Measurements from ENCODE around the gene ABCC1. TPM values are rescaled to one million over a fixed set of nuclear protein-coding genes. Genes with fewer than 3 reads are reported as not detected.
A peak's percentile ranks its signal among the peaks of the same experiment; 100 is the strongest.

ABCC1 gene
- total RNA-seq, 1 donor from 2014 or later: 21.8 TPM

DNA sequence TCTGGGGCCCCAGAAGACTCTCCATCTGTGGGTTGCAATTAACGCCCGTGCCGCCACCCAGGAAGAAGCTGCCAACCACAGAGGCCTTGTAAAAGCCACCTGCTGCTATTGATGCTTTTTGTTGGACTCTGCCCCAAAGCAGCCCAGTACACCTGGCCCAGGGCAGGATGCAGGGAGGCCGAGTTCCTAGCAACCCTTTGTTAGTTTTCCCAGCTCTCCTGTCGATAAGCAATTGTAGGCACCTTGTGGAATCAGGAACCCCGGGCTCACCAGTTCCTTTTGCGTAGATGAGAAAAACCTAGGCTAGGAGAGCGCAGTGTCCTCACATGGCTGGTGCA is 170.6 kb downstream of the ABCC1 start:
- no peaks in the 10 kb centered on the region for H3K9me3 Mint-ChIP-seq (ENCODE audit: unreplicated experiment)
- peaks cover 15% of the 10 kb centered on the region for H3K36me3 Mint-ChIP-seq (ENCODE audit: low read depth, unreplicated experiment)
- H3K27me3 Mint-ChIP-seq (ENCODE audit: unreplicated experiment): peaks cover 6% of the 10 kb centered on the region
- TF ChIP-seq, protein P1, sequence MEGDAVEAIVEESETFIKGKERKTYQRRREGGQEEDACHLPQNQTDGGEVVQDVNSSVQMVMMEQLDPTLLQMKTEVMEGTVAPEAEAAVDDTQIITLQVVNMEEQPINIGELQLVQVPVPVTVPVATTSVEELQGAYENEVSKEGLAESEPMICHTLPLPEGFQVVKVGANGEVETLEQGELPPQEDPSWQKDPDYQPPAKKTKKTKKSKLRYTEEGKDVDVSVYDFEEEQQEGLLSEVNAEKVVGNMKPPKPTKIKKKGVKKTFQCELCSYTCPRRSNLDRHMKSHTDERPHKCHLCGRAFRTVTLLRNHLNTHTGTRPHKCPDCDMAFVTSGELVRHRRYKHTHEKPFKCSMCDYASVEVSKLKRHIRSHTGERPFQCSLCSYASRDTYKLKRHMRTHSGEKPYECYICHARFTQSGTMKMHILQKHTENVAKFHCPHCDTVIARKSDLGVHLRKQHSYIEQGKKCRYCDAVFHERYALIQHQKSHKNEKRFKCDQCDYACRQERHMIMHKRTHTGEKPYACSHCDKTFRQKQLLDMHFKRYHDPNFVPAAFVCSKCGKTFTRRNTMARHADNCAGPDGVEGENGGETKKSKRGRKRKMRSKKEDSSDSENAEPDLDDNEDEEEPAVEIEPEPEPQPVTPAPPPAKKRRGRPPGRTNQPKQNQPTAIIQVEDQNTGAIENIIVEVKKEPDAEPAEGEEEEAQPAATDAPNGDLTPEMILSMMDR (IDR thresholded peaks at IDR 0.05; ENCODE audit: unreplicated experiment): no peak
- no peak overlapping the region for H3K27ac Mint-ChIP-seq (ENCODE audit: unreplicated experiment)
- peaks cover 4% of the 10 kb centered on the region for H3K4me1 Mint-ChIP-seq (ENCODE audit: unreplicated experiment)
- no peak for DNase-seq (ENCODE audit: low spot score)
- H3K4me3 Mint-ChIP-seq (ENCODE audit: unreplicated experiment): no peak overlapping the region

DNA sequence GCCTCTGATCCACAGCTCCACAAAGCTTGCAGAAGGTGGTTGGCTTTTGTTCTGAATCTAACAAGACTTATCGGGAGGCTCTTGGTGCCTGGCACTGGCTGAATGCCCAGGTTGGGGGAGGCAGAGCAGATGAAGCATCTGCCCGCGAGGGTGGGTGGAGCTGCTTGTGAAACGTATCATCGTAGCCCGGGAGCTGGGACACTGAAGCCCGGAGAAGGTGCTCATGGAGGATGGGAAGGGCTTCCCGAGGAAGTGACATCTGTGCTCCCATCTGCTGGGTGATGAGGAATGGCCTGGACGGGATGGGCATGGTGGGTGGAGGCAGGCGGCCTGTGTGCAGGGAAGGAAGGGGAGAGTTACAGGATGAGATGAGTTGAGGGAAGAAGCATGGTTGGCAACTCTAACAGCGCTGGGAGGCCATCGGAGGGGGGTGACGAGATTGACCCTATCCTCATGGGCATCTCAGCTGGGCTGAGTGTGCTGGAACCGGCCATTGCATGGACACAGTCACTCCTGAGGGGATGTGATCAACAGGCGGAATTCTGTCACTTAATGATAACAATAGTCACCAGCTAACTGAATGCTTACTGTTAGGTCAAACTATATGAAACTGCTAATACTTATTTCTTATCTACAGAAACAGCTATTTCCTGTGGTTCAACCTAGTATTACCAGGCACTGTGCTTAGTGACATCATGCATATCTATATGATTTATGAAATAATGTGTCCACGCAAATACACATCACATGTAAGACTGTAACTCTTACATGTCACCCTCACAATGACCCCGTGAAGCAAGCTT is 171.2 kb downstream of the ABCC1 start:
- Mint-ChIP-seq H3K4me3 (ENCODE audit: unreplicated experiment) (no peak overlapping the region), H3K4me1 (ENCODE audit: unreplicated experiment) (peaks cover 4% of the 10 kb centered on the region), H3K9me3 (ENCODE audit: unreplicated experiment) (no peaks in the 10 kb centered on the region), H3K36me3 (ENCODE audit: low read depth, unreplicated experiment) (peaks cover 19% of the 10 kb centered on the region), H3K27me3 (ENCODE audit: unreplicated experiment) (peaks cover 6% of the 10 kb centered on the region), H3K27ac (ENCODE audit: unreplicated experiment) (no peak overlapping the region)
- TF ChIP-seq, protein P1 (IDR thresholded peaks at IDR 0.05; ENCODE audit: unreplicated experiment): no peak
- no peak for DNase-seq (ENCODE audit: low spot score)

DNA sequence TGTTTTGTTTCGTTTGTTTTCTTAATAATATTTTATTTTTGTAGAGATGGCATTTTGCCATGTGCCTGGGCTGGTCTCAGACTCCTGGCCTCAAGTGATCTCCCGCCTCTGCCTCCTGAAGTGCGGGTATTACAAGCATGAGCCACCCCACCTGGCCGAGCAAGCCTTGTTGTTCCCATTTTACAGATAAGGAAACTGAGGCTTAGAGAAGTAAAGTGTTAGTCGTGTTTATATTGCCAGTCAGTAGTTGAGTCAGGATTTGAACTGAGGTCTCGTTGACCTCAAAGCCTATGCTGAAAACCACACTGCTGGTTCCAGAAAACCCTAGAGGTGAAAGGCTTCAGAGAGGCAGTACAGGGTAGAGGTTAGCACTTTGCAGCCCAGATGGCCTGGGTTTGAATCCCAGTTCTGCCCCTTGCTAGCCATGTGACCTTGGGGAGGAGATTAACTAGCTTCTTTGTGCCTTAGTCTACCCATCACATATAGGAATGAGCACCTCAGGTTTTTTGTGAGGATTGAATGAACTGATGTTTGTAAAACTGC is 171.8 kb downstream of the ABCC1 start:
- TF ChIP-seq, protein P1 (IDR thresholded peaks at IDR 0.05; ENCODE audit: unreplicated experiment): no peak
- DNase-seq (ENCODE audit: low spot score): no peak
- Mint-ChIP-seq H3K27me3 (ENCODE audit: unreplicated experiment) (peaks cover 6% of the 10 kb centered on the region), H3K4me3 (ENCODE audit: unreplicated experiment) (no peak overlapping the region), H3K4me1 (ENCODE audit: unreplicated experiment) (peaks cover 4% of the 10 kb centered on the region), H3K27ac (ENCODE audit: unreplicated experiment) (no peak overlapping the region), H3K9me3 (ENCODE audit: unreplicated experiment) (no peaks in the 10 kb centered on the region), H3K36me3 (ENCODE audit: low read depth, unreplicated experiment) (peaks cover 24% of the 10 kb centered on the region)

DNA sequence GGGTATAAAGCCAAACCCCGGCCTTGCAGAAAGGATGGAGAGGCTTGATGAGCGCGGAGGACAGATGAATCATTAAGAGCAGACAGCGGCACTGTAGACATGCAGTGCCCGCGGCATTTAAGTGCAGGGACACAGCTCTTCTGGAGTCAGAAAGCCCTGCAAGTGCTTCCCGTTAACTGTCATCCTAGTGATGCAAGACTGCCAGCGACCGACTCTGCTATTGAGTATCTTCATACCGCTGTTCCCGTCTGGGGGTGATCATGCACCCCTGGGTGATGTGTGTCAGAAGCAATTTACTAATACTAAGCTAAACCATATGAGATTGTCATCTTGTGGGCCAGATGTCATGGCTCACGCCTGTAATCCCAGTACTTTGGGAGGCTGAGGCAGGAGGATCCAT is 172.8 kb downstream of the ABCC1 start:
- Mint-ChIP-seq H3K27ac (ENCODE audit: unreplicated experiment) (no peak overlapping the region), H3K27me3 (ENCODE audit: unreplicated experiment) (peaks cover 6% of the 10 kb centered on the region), H3K4me3 (ENCODE audit: unreplicated experiment) (no peak overlapping the region), H3K36me3 (ENCODE audit: low read depth, unreplicated experiment) (peaks cover 24% of the 10 kb centered on the region), H3K4me1 (ENCODE audit: unreplicated experiment) (peaks cover 4% of the 10 kb centered on the region), H3K9me3 (ENCODE audit: unreplicated experiment) (no peaks in the 10 kb centered on the region)
- no peak for DNase-seq (ENCODE audit: low spot score)
- TF ChIP-seq, protein P1 (IDR thresholded peaks at IDR 0.05; ENCODE audit: unreplicated experiment): no peak

DNA sequence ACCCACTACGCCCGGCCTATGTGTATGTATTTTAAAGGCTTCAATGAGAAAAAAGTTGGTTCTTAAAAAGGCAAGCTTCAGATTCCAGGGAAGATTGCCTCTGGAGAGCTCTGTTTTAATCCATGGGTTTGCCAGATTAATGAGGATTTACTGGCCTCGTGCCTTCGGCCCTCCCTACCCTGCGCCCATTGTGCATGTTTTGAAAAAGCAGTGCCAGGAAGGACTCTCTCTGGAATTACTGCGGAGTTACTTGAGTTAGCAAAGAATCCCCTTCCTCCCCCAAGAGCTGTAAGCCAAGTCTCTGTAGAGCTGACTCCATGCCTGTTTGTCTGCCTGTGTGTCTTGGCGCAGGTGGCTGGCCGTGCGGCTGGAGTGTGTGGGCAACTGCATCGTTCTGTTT is 175.0 kb downstream of the ABCC1 start:
- H3K27ac Mint-ChIP-seq (ENCODE audit: unreplicated experiment): no peak overlapping the region
- H3K27me3 Mint-ChIP-seq (ENCODE audit: unreplicated experiment): peaks cover 6% of the 10 kb centered on the region
- TF ChIP-seq, protein P1 (IDR thresholded peaks at IDR 0.05; ENCODE audit: unreplicated experiment): no peak
- H3K9me3 Mint-ChIP-seq (ENCODE audit: unreplicated experiment): no peaks in the 10 kb centered on the region
- peaks cover 20% of the 10 kb centered on the region for H3K36me3 Mint-ChIP-seq (ENCODE audit: low read depth, unreplicated experiment)
- H3K4me3 Mint-ChIP-seq (ENCODE audit: unreplicated experiment): peak overlapping the region; percentile 72
- peaks cover 4% of the 10 kb centered on the region for H3K4me1 Mint-ChIP-seq (ENCODE audit: unreplicated experiment)
- no peak for DNase-seq (ENCODE audit: low spot score)

Measured in endothelial cell (in vitro differentiated cells).